HTR-8/SVneo (cell line): Measurements from ENCODE around the gene NPAS3.
A peak's percentile ranks its signal among the peaks of the same experiment; 100 is the strongest.

Experiments used
- DNase-seq: peaks from one replicate; pipeline ENCODE4 v3.0.0; 2011; ENCODE audit warnings: low spot score, mixed read lengths; ENCODE audit not compliant: insufficient read length
- FAIRE-seq: peaks from 2 replicates; lab custom pipeline; 2011; peaks lifted over from hg19 to GRCh38; lab: Jason Lieb, UNC

The NPAS3 gene

GRCh38 chr14:33561488-33562175, 623.0 kb downstream of the NPAS3 start:
- DNase-seq (no peak), FAIRE-seq (no peak)

- FAIRE-seq (no peak), DNase-seq (no peak)
Measured at GRCh38 chr14:33563191-33563900, 624.7 kb downstream of the NPAS3 start.

DNA sequence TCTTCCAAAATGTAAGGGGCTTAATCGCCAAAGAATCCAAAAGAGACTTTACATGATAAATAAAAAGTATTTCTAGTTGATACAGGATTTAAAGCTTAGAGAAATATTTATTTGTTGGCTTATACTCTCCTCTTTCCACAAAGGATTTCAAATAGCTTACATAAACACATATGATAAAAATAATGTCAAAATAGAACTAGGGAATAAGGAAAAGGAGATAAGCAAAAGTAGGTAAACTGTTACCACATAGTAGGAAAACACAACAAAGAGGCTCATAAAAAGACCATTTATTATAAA, 625.2 kb downstream of the NPAS3 start:
- DNase-seq (no peak), FAIRE-seq (no peak)

- DNase-seq = peak; percentile 34
- peak; percentile 55 for FAIRE-seq
Measured at GRCh38 chr14:33564774-33565630, 626.3 kb downstream of the NPAS3 start.

- no peak for DNase-seq
- FAIRE-seq = no peak
Measured at GRCh38 chr14:33566082-33566481, 627.4 kb downstream of the NPAS3 start.

GRCh38 chr14:33567023-33567728, 628.5 kb downstream of the NPAS3 start:
- DNase-seq (no peak), FAIRE-seq (peak; percentile 44)

GRCh38 chr14:33567731-33568130, 629.1 kb downstream of the NPAS3 start:
- DNase-seq (no peak), FAIRE-seq (no peak)

GRCh38 chr14:33568935-33569579, 630.4 kb downstream of the NPAS3 start:
- DNase-seq (no peak), FAIRE-seq (no peak)

- DNase-seq (no peak), FAIRE-seq (no peak)
Measured at GRCh38 chr14:33569821-33570687, 631.4 kb downstream of the NPAS3 start.

DNA sequence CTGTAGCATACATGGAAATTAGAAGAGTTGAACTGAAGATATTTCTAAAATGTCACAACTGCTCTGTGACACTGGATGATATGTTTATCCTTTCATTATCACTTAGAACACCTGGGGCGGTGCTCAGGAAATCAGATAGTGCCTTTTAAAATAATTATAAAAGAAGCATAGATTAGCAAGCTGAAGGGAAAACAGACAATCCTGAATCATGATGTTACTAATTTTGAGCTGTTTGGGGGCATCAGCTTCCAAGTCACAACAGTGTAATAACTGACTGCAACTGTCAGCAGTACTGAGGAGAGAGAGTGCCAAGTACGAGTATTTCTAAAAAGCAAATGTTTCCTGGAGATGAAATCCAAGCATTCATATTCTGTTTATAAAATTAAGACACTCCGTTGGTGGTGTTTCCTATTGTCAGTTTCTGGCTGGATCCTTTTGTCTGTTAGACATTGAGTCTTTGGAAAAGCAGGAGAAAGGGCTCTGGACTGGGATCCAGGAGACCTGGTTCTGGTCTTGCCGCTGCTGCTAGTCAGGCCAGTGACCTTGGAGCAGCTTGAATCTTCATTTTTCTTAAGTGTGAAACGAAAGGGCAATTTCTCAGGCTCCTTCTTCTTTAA, 632.1 kb downstream of the NPAS3 start:
- FAIRE-seq = no peak
- no peak for DNase-seq

GRCh38 chr14:33573301-33573880, 634.7 kb downstream of the NPAS3 start:
- no peak for FAIRE-seq
- DNase-seq = no peak

DNA sequence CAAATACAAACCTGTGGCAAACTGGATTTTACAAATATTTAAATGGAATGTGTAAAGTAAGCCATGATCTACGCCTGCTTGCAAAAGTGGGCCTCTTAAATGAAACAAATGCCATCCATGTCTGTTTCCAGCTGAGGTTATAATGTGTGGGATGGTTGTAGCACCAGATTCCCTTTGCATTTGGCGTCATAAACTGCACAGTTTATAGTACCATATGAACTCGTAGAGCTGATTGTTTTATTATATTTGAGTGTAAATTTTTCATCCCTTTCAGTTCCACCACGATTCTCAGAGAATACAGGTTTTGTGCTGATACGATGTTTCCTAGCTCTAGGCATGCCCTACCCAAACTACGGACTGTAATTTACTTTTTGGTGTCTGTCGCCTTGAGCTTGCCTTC, 637.3 kb downstream of the NPAS3 start:
- no peak for FAIRE-seq
- DNase-seq = no peak

- FAIRE-seq = no peak
- no peak for DNase-seq
Measured at GRCh38 chr14:33578461-33579216, 640.0 kb downstream of the NPAS3 start.

- no peak for FAIRE-seq
- DNase-seq = no peak
Measured at GRCh38 chr14:33580231-33580749, 641.6 kb downstream of the NPAS3 start.

DNA sequence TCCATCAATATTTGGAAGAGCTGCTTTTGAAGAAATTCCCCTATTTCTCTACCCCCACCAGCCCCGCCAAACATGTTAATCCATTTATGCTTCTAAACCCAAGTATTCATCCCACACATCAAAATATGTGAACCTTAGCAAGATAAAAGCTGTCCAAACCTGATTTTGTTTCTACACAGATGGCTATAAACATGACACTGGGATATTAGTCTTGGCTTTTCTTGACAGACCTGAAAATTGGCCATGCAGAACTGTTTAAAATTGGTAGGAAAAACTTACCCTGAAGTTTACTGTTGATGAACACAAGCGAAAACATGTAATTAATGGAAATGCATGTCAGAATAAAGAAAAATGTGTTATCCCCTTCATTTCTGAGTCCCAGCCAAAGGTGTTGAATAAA, 642.2 kb downstream of the NPAS3 start:
- no peak for FAIRE-seq
- DNase-seq = no peak

GRCh38 chr14:33584697-33585096, 646.0 kb downstream of the NPAS3 start:
- no peak for FAIRE-seq
- no peak for DNase-seq

GRCh38 chr14:33586806-33587205, 648.1 kb downstream of the NPAS3 start:
- DNase-seq = no peak
- no peak for FAIRE-seq
